NB4 (cell line): ENCODE measurements around the gene ZNF37A.

Experiments
- POLR2A ChIP-seq: IDR thresholded peaks from 2 replicates; pipeline ENCODE4 v1.6.1; 2011; ENCODE audit warnings: mild to moderate bottlenecking; ENCODE audit not compliant: insufficient read length; ENCODE audit errors: extremely low read depth
- TF ChIP-seq, protein P1 (sequence below): IDR thresholded peaks from one replicate; pipeline ENCODE4 v1.5.1; 2012; ENCODE audit warnings: low read depth, low read length
- TF ChIP-seq, protein P2 (sequence below): IDR thresholded peaks from 2 replicates; pipeline ENCODE4 v1.6.1; 2011; ENCODE audit warnings: low read depth, low read length

GRCh38 chr10:38157270-38157685, 63.1 kb downstream of the ZNF37A start:
- TF ChIP-seq POLR2A, result no peak
- TF ChIP-seq, protein P1, sequence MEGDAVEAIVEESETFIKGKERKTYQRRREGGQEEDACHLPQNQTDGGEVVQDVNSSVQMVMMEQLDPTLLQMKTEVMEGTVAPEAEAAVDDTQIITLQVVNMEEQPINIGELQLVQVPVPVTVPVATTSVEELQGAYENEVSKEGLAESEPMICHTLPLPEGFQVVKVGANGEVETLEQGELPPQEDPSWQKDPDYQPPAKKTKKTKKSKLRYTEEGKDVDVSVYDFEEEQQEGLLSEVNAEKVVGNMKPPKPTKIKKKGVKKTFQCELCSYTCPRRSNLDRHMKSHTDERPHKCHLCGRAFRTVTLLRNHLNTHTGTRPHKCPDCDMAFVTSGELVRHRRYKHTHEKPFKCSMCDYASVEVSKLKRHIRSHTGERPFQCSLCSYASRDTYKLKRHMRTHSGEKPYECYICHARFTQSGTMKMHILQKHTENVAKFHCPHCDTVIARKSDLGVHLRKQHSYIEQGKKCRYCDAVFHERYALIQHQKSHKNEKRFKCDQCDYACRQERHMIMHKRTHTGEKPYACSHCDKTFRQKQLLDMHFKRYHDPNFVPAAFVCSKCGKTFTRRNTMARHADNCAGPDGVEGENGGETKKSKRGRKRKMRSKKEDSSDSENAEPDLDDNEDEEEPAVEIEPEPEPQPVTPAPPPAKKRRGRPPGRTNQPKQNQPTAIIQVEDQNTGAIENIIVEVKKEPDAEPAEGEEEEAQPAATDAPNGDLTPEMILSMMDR, result no peak
- TF ChIP-seq, protein P2, sequence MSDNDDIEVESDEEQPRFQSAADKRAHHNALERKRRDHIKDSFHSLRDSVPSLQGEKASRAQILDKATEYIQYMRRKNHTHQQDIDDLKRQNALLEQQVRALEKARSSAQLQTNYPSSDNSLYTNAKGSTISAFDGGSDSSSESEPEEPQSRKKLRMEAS, result no peak
